DMS114 treated with DMSO at 0.1 percent for 48 hours (cell line): ENCODE measurements around the gene EMP1.
"Not testable (repeated sequence)": the region's sequence is repeated elsewhere in the genome, so short reads cannot be mapped to it uniquely, and the experiment has no call there.

Experiments
- DNase-seq: peaks from one replicate; lab custom pipeline; 2025; ENCODE audit not compliant: unreplicated experiment; lab: John Stamatoyannopoulos, UW

EMP1 gene

DNA sequence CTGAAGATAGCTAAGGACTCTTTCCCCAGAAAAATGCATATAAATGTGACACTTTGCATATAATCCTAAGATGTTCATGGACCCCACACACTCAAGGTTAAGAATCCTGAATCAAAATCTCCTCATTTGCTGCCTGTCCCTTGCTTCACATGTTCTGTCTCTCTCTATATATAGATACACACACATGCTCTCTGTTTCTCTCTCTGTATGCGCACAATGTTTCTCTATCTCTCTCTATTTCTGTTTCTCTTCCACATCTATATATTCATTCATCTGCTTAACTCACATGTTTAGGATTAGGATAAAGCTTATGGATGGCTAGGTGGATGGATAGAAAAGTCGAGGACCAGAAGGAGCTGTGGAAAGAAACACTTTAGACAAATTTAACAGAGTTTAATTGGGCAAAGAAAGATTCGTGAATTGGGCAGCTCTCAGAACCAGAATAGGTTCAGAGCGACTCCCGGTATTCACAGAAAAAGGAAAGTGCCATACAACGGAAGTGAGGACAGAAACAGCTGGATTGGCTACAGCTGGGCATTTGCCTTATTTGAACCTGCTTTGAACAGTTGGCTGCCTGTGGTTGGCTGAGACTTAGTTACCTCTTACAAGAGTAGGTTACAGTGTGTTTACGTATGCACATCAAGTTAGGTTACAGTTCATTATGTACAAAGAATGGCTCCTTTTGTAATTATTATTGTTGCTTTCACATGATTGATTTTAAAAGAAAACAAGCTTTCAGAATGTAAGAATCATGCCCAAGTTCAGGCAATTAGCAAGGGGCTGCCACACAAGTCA is 57.6 kb downstream of the EMP1 start:
- no peak for DNase-seq

DNA sequence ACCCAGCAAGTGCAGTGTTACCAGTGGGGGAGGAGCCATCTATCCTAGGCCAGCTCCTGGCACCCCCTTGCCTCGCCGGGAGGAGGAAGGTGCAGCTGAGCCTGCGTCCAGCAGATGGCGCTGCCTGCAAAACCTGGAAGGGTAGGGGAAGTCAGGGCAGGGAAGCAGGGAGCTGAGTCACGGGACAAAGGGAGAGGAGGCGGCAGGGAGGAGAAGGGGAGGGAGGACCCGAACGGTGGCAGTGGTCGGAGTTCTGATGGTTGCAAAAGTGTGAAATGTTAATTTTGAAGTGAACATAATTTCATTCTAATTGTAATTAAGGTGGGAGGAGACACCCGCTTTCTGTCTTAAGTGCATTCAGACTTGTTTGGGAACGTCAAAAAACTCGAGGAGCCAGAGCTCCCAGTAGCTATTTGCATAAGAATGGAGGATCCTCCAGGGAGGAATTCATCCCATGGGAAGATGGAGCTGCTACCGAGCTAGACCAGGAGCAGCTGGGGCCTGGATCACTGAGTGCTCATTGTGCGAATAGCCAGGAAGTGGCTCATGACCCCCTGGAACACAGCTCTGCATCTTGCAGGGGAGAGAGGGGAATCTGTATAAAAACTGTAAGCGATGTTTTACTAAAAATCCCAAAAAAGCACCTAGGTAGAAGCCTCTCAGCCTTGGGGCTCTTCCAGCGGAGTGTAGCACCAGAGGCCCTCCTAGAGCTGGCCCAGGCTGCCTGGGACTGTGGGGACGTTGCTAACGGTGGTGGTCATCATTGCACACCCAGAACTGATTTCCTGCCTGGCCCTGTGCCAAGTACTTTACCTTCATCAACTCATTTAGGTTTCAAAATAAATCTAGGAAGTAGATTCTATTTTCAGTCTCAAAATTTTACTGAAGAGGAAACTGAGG is 59.5 kb downstream of the EMP1 start:
- peak; percentile 86 for DNase-seq

DNA sequence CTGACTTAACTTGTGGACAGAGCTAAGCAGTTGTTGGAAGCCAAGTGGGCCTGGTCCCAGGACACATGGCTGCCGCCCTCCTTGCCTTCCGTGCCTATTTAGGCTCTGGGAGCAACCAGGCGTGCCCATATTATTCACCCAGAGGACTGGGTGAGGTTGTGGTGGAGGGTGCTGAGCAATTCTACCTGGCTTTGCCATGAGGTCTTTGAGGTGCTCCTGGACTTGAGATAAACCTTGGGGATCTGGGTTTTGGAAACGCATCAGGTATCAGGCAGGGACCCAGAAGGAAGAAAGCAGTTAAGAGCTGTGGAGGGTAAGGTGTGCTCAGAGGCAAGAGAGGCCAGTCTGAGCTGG is 60.1 kb downstream of the EMP1 start:
- DNase-seq, result no peak

DNA sequence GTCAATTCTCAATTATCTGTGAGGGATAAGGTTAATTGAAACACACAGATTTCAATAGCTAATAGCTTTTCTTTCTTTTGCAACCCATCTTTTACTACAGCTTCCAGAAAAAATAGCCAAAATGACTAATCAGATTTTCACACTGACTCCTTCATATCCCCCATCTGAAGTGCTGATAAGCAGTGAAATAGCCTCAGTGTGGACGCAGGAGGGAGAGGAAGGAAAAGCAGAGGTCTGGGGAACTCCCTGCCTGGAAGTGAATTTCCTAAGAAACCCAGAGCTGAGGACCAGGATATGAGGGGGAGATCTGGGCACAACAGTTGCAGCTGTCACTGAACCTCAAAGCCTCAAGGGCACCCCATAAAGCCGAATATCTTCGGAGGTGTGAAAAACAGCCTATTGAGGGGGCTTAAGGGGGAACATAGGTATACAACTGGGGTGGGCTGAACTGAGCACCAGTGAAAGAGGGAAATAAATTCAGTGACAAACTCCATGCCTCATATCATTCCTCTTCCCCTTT is 60.9 kb downstream of the EMP1 start:
- no peak for DNase-seq

DNA sequence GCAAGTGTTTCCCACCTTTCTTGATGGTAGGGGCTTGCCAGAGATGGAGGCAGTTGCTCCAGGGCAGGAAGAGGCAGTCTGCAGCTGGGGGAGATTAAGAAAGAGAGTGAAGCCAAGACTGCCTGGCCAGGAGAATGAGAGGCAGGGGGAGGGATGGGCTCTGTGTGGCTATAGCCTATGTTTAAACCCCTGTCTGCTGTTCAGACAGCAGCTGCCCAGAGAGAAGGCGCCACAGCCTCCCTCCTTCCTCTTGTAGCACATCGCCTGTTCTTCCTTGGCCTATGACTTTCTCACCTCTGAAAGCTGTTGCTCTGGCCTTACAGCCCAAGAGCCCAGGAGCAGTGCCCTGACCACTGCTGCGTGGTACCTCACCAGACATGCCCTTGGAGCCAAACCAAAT is 61.7 kb downstream of the EMP1 start:
- no peak for DNase-seq

DNA sequence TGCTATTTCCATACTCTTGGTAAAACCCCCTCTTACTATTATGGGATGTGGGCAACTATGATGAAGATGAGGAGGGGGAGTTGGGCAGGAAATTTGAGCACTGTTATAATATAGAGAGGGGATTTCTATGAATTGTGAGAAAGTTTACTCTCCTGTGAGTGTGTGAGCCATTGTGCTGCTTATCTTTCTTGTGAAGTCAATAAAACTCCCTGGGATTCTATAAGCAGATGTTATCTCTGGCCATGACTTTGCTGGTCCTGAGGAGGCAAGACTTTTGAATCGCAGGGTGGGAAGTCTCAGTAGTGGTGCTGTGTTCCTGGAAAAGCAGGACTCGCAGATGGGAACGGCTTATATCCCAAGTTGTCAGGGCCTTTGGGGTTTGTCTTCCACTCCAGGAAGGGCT is 62.2 kb downstream of the EMP1 start:
- DNase-seq, result no peak

DNA sequence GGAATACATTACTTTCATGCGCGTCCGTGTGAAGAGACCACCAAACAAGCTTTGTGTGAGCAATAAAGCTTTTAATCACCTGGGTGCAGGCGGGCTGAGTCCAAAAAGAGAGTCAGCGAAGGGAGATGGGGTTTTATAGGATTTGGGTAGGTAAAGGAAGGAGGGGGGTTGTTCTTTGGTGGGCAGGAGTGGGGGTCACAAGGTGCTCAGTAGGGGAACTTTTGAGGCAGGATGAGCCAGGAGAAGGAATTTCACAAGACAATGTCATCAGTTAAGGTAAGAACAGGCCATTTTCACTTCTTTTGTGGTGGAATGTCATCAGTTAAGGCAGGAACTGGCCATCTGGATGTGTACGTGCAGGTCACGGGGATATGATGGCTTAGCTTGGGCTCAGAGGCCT is 63.1 kb downstream of the EMP1 start:
- DNase-seq, result not testable (repeated sequence)

DNA sequence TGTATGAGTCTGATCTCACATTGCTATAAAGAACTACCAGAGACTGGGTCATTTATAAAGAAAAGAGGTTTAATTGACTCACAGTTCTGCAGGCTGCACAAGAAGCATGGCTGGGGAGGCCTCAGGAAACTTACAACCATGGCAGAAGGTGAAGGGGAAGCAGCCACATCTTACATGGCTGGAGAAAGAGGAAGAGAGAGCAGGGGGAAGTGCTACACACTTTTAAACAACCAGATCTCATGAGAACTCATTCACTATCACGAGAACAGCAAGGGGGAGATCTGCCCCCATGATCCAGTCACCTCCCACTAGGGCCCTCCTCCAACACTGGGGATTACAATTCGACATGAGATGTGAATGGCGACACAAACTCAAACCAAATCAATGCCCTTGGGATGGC is 71.3 kb downstream of the EMP1 start:
- not testable (repeated sequence) for DNase-seq

DNA sequence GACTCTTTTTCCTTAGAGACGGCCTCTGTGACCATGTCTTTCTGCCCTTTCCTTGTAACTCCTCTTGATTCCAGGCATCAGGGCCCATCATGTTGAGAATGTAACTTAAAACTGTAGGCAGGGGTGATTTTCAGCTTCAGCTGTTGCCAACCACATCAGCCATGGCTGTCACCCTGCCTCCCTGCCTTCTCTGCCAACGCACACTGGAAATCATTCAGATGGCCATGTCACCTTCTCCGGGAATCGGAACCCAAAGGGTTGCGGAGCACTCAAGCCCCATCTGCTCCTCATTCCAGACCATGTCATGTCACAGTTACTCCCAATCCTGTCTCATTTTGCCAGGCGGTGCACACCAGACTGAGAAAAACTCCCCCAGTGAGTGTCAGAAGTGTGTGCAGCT is 72.1 kb downstream of the EMP1 start:
- no peak for DNase-seq
